H9 (cell line): Measurements from ENCODE around the gene B3GNT4. TPM values are rescaled to one million over a fixed set of nuclear protein-coding genes. Genes with fewer than 3 reads are reported as not detected.

ENCODE experiments used
- DNase-seq: peaks from one replicate; pipeline ENCODE4 v3.0.0-alpha.2; 2017
- H2AFZ ChIP-seq: one replicate; pipeline ENCODE4 v1.6.1; 2013; ENCODE audit warnings: mild to moderate bottlenecking, low read length, control low read depth, moderate library complexity
- H2AK5ac ChIP-seq: 2 replicates; pipeline ENCODE4 v1.6.1; 2013; ENCODE audit warnings: low read length, control low read depth, mixed read lengths; ENCODE audit not compliant: insufficient read length
- H2BK120ac ChIP-seq: one replicate; pipeline ENCODE4 v1.6.1; 2013; ENCODE audit warnings: low read depth, mild to moderate bottlenecking, low read length, control low read depth, inconsistent platforms; ENCODE audit not compliant: poor library complexity, severe bottlenecking
- H2BK12ac ChIP-seq: 2 replicates; pipeline ENCODE4 v1.6.1; 2013; ENCODE audit warnings: low read length, control low read depth, mixed read lengths, low read depth; ENCODE audit not compliant: insufficient read length
- H2BK15ac ChIP-seq: 2 replicates; pipeline ENCODE4 v1.6.1; 2013; ENCODE audit warnings: low read depth, low read length, control low read depth
- H2BK20ac ChIP-seq: one replicate; pipeline ENCODE4 v1.6.1; 2013; ENCODE audit warnings: low read depth, mild to moderate bottlenecking, low read length, control low read depth, inconsistent platforms; ENCODE audit not compliant: poor library complexity, severe bottlenecking
- H2BK5ac ChIP-seq: 2 replicates; pipeline ENCODE4 v1.6.1; 2013; ENCODE audit warnings: low read length, control low read depth, mixed read lengths; ENCODE audit not compliant: insufficient read length
- H3K14ac ChIP-seq: 2 replicates; pipeline ENCODE4 v1.6.1; 2013; ENCODE audit warnings: low read length, control low read depth; ENCODE audit not compliant: insufficient read depth
- H3K18ac ChIP-seq: 2 replicates; pipeline ENCODE4 v1.6.1; 2013; ENCODE audit warnings: low read depth, mild to moderate bottlenecking, mixed read lengths, low read length, control low read depth; ENCODE audit not compliant: insufficient read length
- H3K23ac ChIP-seq: 2 replicates; pipeline ENCODE4 v1.6.1; 2013; ENCODE audit warnings: low read length, control low read depth, mixed read lengths, low read depth; ENCODE audit not compliant: insufficient read length
- H3K23me2 ChIP-seq: 2 replicates; pipeline ENCODE4 v1.6.1; 2013; ENCODE audit warnings: low read depth, mild to moderate bottlenecking, mixed read lengths, low read length, control low read depth; ENCODE audit not compliant: insufficient read length, poor library complexity, severe bottlenecking
- H3K27ac ChIP-seq: 2 replicates; pipeline ENCODE4 v1.5.1; 2013; ENCODE audit warnings: low read length, control low read depth, mixed read lengths, low read depth; ENCODE audit not compliant: insufficient read length
- H3K27me3 ChIP-seq: 2 replicates; pipeline ENCODE4 v1.6.1; 2013; ENCODE audit warnings: low read length, control low read depth, inconsistent platforms; ENCODE audit not compliant: insufficient read depth
- H3K4ac ChIP-seq: 2 replicates; pipeline ENCODE4 v1.6.1; 2013; ENCODE audit warnings: low read depth, mild to moderate bottlenecking, control low read depth, inconsistent platforms, low read length, moderate library complexity
- H3K4me1 ChIP-seq: 2 replicates; pipeline ENCODE4 v1.6.1; 2013; ENCODE audit warnings: low read length, control low read depth, inconsistent platforms; ENCODE audit not compliant: insufficient read depth
- H3K4me2 ChIP-seq: 2 replicates; pipeline ENCODE4 v1.6.1; 2013; ENCODE audit warnings: low read length, control low read depth, mixed read lengths; ENCODE audit not compliant: insufficient read length, insufficient read depth
- H3K56ac ChIP-seq: 2 replicates; pipeline ENCODE4 v1.6.1; 2013; ENCODE audit warnings: low read depth, mild to moderate bottlenecking, mixed read lengths, low read length, control low read depth; ENCODE audit not compliant: insufficient read length
- H3K79me1 ChIP-seq: 2 replicates; pipeline ENCODE4 v1.6.1; 2013; ENCODE audit warnings: low read depth, mild to moderate bottlenecking, moderate library complexity, low read length, control low read depth, inconsistent platforms; ENCODE audit not compliant: insufficient read depth, poor library complexity, severe bottlenecking
- H3K79me2 ChIP-seq: 2 replicates; pipeline ENCODE4 v1.6.1; 2013; ENCODE audit warnings: low read length, control low read depth, inconsistent platforms; ENCODE audit not compliant: insufficient read depth
- H3K9ac ChIP-seq: 2 replicates; pipeline ENCODE4 v1.6.1; 2013; ENCODE audit warnings: low read length, control low read depth, mixed read lengths; ENCODE audit not compliant: insufficient read length; ENCODE audit errors: extremely low read depth
- H3K9me3 ChIP-seq: one replicate; pipeline ENCODE4 v1.6.1; 2013; ENCODE audit warnings: low read depth, low read length, inconsistent platforms; ENCODE audit not compliant: control insufficient read depth
- H3T11ph ChIP-seq: one replicate; pipeline ENCODE4 v1.6.1; 2013; ENCODE audit warnings: mild to moderate bottlenecking, low read length, control low read depth, inconsistent platforms
- H4K20me1 ChIP-seq: one replicate; pipeline ENCODE4 v1.6.1; 2013; ENCODE audit not compliant: control insufficient read depth, insufficient read length, insufficient read depth
- H4K5ac ChIP-seq: 2 replicates; pipeline ENCODE4 v1.6.1; 2013; ENCODE audit warnings: low read depth, mild to moderate bottlenecking, mixed read lengths, low read length, control low read depth; ENCODE audit not compliant: insufficient read length
- H4K8ac ChIP-seq: replicated peaks from 2 replicates; pipeline ENCODE4 v1.6.1; 2013; ENCODE audit warnings: low read length, control low read depth, mixed read lengths, low read depth; ENCODE audit not compliant: insufficient read length
- H4K91ac ChIP-seq: 2 replicates; pipeline ENCODE4 v1.6.1; 2013; ENCODE audit warnings: low read depth, mild to moderate bottlenecking, moderate library complexity, mixed read lengths, low read length, control low read depth; ENCODE audit not compliant: insufficient read length
- H3K27ac Mint-ChIP-seq, 3 experiments: 2 replicates in 2 of 3; 3 replicates in 1 of 3; pipeline ENCODE4 v1.8.0; 2020 to 2021; ENCODE audit warnings: mixed read lengths in 3 of 3, mild to moderate bottlenecking in 1 of 3, moderate library complexity in 1 of 3
- H3K27me3 Mint-ChIP-seq: 2 replicates; pipeline ENCODE4 v1.8.0; 2021; ENCODE audit warnings: low read depth, mild to moderate bottlenecking, moderate library complexity, mixed read lengths
- H3K36me3 Mint-ChIP-seq, 3 experiments: 2 replicates in 2 of 3; 3 replicates in 1 of 3; pipeline ENCODE4 v1.8.0; 2020 to 2021; ENCODE audit warnings: low read depth in 3 of 3, mixed read lengths in 3 of 3; ENCODE audit not compliant: insufficient read depth in 1 of 3
- H3K4me1 Mint-ChIP-seq, 2 experiments: 2 replicates each; pipeline ENCODE4 v1.8.0; 2020; ENCODE audit warnings: mixed read lengths in 2 of 2
- H3K4me3 Mint-ChIP-seq, 2 experiments: 2 replicates in 1 of 2; 3 replicates in 1 of 2; pipeline ENCODE4 v1.8.0; 2020 to 2021; ENCODE audit warnings: mild to moderate bottlenecking in 2 of 2, mixed read lengths in 2 of 2, moderate library complexity in 1 of 2
- H3K9me3 Mint-ChIP-seq, 2 experiments: 2 replicates in 1 of 2; 3 replicates in 1 of 2; pipeline ENCODE4 v1.8.0; 2020; ENCODE audit warnings: mild to moderate bottlenecking in 2 of 2, mixed read lengths in 2 of 2, moderate library complexity in 1 of 2
- CTCF ChIP-seq: fragments of 200-600 bp; sonication (generic); conservative IDR thresholded peaks from 3 replicates; pipeline ENCODE4 v1.8.0; 2021; ENCODE audit warnings: antibody characterized with exemption, mild to moderate bottlenecking
- WGBS: extraction: QIAGEN DNeasy Blood & Tissue Kit; methylation state at CpG from one replicate; pipeline ENCODE4 v1.1.7; 2013; ENCODE audit warnings: missing lambda C conversion rate, low lambda C conversion rate, mixed read lengths; ENCODE audit not compliant: insufficient read length; ENCODE audit errors: extremely low coverage; 5-methylcytosine and 5-hydroxymethylcytosine counted together
- total RNA-seq: library from RNA; stranded (reverse); gene quantifications from 2 replicates; pipeline ENCODE4 v1.2.1, GENCODE V29; 2021

Gene B3GNT4
- total RNA-seq, 1 experiment from 2014 or later: 1.0 TPM

- H3K9me3 Mint-ChIP-seq: no peaks in the 10 kb centered on the region; a peak in 1 of 5 replicates
- Histone ChIP-seq H2AK5ac (no peak overlapping the region), H2AFZ (no peak overlapping the region), H4K5ac (no peak overlapping the region), H2BK20ac (no peak overlapping the region), H2BK120ac (no peak overlapping the region), H3K9ac (no peak overlapping the region), H4K91ac (no peak overlapping the region), H2BK12ac (no peak overlapping the region), H3K14ac (no peak overlapping the region), H3K79me1 (no peaks in the 10 kb centered on the region), H3K23ac (no peak overlapping the region), H2BK15ac (no peak overlapping the region), H3T11ph (no peak overlapping the region), H3K56ac (no peak overlapping the region), H3K79me2 (no peaks in the 10 kb centered on the region), H3K4me1 (no peaks in the 10 kb centered on the region), H4K20me1 (no peaks in the 10 kb centered on the region), H3K27ac (no peak overlapping the region), H4K8ac (no peak overlapping the region), H3K27me3 (no peaks in the 10 kb centered on the region), H3K18ac (no peak overlapping the region), H3K23me2 (peaks cover 7% of the 10 kb centered on the region), H2BK5ac (no peak overlapping the region), H3K4ac (no peak overlapping the region), H3K9me3 (no peaks in the 10 kb centered on the region), H3K4me2 (no peak overlapping the region)
- H3K4me1 Mint-ChIP-seq: peaks cover 0 to 8% of the 10 kb centered on the region in 2 experiments
- TF ChIP-seq CTCF: no peak
- H3K36me3 Mint-ChIP-seq: peaks cover 6 to 40% (median 21%) of the 10 kb centered on the region in 3 experiments
- no CpG with 5 or more reads among the region's 6 CpGs for WGBS
- peak overlapping the region in 1 of 3 experiments; percentile 49; a peak in 1 of 7 replicates for H3K27ac Mint-ChIP-seq
- no peak for DNase-seq
- H3K4me3 Mint-ChIP-seq: no peak overlapping the region
- no peaks in the 10 kb centered on the region; the same call in 1 of the 2 replicates for H3K27me3 Mint-ChIP-seq
Measured at GRCh38 chr12:122230798-122231197, 27.3 kb downstream of the B3GNT4 start.
